ENCODE data around the gene CMIP.

The CMIP gene

DNA sequence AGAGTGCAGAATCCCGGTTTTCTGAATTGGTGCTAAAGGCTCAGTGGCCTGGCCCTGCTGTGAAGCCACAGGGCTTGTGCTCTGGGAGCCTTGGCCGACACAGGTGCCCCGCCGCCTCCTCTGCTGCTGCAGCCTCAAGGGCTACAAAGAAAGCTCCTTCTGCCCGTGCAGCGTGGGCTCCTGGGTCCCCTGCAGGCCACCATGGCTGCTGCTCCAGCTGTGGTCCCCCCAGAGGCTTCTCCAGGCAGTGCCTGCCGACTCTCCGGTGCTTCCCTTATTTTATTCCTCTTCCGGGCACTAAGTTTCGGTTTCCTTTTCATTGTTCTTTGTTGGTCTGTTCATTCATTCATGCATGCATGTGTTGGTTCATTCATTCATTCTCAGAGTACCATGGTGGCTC is 53.1 kb downstream of the CMIP start:
- ChIA-PET POLR2A (no interaction called here), CTCF (no interaction called here)
- DNase-seq (ENCODE audit: extremely low spot score): no peak
- TF ChIP-seq TARDBP (IDR thresholded peaks at IDR 0.05) (no peak), LEF1 (IDR thresholded peaks at IDR 0.05; ENCODE audit: borderline replicate concordance) (no peak), FOXM1 (IDR thresholded peaks at IDR 0.05; ENCODE audit: borderline replicate concordance) (no peak), NFRKB (IDR thresholded peaks at IDR 0.05) (no peak), L3MBTL2 (conservative IDR thresholded peaks at IDR 0.05) (no peak), FOXA1 (IDR thresholded peaks at IDR 0.05) (no peak)
- TF ChIP-seq, protein P1, sequence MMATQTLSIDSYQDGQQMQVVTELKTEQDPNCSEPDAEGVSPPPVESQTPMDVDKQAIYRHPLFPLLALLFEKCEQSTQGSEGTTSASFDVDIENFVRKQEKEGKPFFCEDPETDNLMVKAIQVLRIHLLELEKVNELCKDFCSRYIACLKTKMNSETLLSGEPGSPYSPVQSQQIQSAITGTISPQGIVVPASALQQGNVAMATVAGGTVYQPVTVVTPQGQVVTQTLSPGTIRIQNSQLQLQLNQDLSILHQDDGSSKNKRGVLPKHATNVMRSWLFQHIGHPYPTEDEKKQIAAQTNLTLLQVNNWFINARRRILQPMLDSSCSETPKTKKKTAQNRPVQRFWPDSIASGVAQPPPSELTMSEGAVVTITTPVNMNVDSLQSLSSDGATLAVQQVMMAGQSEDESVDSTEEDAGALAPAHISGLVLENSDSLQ (IDR thresholded peaks at IDR 0.05): no peak

DNA sequence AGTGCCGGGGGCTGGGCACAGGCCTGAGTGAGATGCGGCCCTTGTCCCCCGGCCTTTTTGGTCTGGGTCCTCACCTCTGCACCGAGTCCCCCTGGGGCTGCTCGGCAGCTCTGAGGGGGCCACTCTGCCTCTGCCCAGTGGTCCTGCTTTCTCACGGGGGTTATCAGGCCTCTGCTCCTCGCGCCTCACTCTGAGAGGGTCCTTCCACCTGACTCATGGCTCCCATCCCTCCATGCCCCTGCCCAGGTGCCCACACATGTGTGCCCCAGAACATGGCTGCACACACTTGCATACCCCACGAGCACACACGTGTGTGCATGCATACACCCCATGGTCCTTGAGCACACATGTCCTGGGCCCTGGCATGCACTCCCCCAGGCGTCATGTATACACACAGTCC is 53.7 kb downstream of the CMIP start:
- no peak for TF ChIP-seq SP1 (IDR thresholded peaks at IDR 0.05)
- TF ChIP-seq NFRKB (IDR thresholded peaks at IDR 0.05): no peak
- TF ChIP-seq, protein P1 (IDR thresholded peaks at IDR 0.05): no peak
- TF ChIP-seq TARDBP (IDR thresholded peaks at IDR 0.05): no peak
- no peak for TF ChIP-seq ELF4 (IDR thresholded peaks at IDR 0.05)
- no peak for TF ChIP-seq FOXA1 (IDR thresholded peaks at IDR 0.05)
- TF ChIP-seq ARNT (IDR thresholded peaks at IDR 0.05): no peak
- no peak for TF ChIP-seq FOXM1 (IDR thresholded peaks at IDR 0.05; ENCODE audit: borderline replicate concordance)
- no peak for TF ChIP-seq FOXK2 (IDR thresholded peaks at IDR 0.05)
- no peak for TF ChIP-seq LEF1 (IDR thresholded peaks at IDR 0.05; ENCODE audit: borderline replicate concordance)
- TF ChIP-seq CTBP1 (IDR thresholded peaks at IDR 0.05; ENCODE audit: borderline replicate concordance): no peak
- TF ChIP-seq HDGF (IDR thresholded peaks at IDR 0.05; ENCODE audit: borderline replicate concordance): no peak

DNA sequence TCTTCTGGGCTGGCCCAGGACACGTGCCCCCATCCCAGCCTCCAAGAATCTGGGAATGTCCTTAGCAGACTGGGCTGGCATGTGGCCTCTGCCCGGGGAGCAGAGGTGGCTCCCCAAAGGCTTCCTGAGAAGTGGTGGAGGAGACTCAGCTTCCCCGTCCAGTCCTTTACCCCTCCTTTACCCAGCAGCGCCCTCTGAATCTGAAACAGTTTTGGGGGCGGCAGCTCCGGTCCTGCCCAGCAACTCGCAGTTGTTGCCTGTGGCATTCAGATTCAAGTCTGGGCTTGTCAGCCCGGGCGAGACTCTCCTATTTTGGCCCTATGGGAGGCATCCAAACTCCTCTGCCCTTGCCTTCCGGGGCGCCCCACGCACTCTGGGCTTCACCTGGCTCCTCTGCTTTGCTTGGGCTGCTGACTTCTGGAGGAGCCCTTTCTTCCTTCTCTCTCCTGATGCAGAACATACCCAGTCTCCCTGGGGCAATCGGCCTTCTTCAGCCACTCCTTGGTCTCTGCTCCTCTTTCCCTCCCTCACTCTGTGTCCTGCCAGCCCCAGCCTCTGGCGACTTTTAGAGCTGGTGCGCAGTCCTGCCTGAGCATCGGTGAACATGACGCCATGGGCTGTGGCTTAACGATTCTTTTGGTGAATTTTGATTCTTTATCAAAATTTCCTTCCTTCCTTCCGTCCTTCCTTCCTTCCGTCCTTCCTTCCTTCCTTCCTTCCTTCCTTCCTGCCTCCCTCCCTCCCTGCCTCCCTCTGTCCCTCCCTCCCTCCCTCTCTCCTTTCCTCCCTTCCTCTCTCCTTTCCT is 55.2 kb downstream of the CMIP start:
- ChIA-PET POLR2A (no interaction called here), CTCF (no interaction called here)
- DNase-seq (ENCODE audit: extremely low spot score): no peak
- TF ChIP-seq CTBP1 (IDR thresholded peaks at IDR 0.05; ENCODE audit: borderline replicate concordance) (no peak), BHLHE40 (IDR thresholded peaks at IDR 0.05; ENCODE audit: borderline replicate concordance) (no peak), LEF1 (IDR thresholded peaks at IDR 0.05; ENCODE audit: borderline replicate concordance) (no peak), ARNT (IDR thresholded peaks at IDR 0.05) (no peak), TARDBP (IDR thresholded peaks at IDR 0.05) (no peak), FOXK2 (IDR thresholded peaks at IDR 0.05) (no peak), SP1 (IDR thresholded peaks at IDR 0.05) (no peak), FOXM1 (IDR thresholded peaks at IDR 0.05; ENCODE audit: borderline replicate concordance) (no peak), HDGF (IDR thresholded peaks at IDR 0.05; ENCODE audit: borderline replicate concordance) (no peak), NFRKB (IDR thresholded peaks at IDR 0.05) (no peak), FOXA1 (IDR thresholded peaks at IDR 0.05) (no peak), L3MBTL2 (conservative IDR thresholded peaks at IDR 0.05) (no peak), ZNF384 (IDR thresholded peaks at IDR 0.05) (no peak), SUZ12 (IDR thresholded peaks at IDR 0.05) (no peak), ELF4 (IDR thresholded peaks at IDR 0.05) (no peak)
- TF ChIP-seq, protein P1 (IDR thresholded peaks at IDR 0.05): no peak

More for the DNA sequence above, 53.7 kb downstream of the CMIP start:
- CTCF ChIA-PET: no interaction called here
- POLR2A ChIA-PET: no interaction called here
- DNase-seq (ENCODE audit: extremely low spot score): no peak

DNA sequence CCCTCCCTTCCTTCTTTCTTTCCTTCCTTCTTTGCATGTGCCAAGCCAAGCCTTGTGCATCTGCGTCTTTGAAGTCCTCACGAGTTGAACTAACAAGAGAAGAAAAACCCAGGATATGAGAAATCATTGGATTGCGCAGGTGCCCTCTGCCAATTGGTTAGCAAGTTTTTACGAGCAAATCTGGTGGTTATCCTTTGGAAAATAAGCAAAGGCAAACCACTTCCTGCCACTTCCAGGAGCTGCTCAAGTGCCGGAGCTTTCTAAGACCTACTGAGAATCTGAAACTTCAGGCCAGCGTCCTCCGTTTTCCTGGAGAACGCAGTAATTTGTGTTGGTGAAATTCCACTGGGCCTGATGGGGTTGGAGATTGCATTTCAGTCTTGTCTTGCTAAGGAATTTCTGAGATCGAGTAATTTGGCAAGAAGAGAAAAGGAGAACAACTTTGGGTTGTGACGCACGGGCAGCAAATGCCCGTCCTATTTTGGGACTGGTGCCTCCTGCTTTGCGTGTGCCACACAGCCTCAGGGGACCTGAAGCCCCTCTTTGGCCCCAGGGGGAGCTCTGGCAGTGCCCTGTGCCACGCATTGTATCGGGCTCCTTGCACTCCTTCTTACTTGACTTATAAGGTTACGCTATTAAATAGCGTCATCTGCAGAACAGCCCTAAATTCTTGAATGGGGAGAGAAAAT is 56.4 kb downstream of the CMIP start:
- DNase-seq (ENCODE audit: extremely low spot score): no peak
- ChIA-PET CTCF (no interaction called here), POLR2A (no interaction called here)
- TF ChIP-seq FOXM1 (IDR thresholded peaks at IDR 0.05; ENCODE audit: borderline replicate concordance): no peak
- TF ChIP-seq CTBP1 (IDR thresholded peaks at IDR 0.05; ENCODE audit: borderline replicate concordance): no peak

DNA sequence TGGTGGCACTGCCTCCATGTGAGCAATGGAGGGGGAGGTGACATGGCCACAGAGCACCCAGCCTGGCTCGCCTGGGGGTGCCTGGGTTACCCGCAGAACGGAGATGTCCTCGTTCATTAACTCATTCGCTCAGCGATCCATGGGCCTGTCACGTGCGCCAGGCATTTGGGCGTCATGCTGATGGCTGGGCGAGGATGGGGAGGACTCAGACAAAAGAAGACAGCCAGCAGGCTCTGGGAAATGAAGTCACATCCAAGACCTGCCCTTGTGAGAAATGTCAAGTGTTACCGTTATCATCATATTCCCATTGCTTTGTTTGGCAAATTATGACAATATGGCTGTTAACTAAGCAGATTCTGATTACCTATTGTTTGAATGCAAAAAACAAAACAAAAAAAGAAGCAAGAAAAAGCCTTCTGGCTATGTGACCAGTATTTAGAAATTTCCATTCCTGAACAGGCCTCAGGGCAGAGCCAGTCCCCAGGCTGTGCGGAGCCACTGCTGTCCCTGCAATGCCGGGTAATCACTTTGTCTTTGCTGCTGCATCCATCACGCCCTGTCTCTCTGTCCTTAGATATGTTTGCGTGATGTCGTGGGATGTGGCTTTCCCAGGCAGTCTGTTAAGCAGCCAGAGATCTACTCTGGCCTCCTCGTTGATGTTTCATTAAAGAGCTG is 57.9 kb downstream of the CMIP start:
- no peak for DNase-seq (ENCODE audit: extremely low spot score)
- TF ChIP-seq CTBP1 (IDR thresholded peaks at IDR 0.05; ENCODE audit: borderline replicate concordance): no peak
- no peak for TF ChIP-seq ELF4 (IDR thresholded peaks at IDR 0.05)
- TF ChIP-seq ARNT (IDR thresholded peaks at IDR 0.05): no peak
- no peak for TF ChIP-seq BHLHE40 (IDR thresholded peaks at IDR 0.05; ENCODE audit: borderline replicate concordance)
- no peak for TF ChIP-seq SUZ12 (IDR thresholded peaks at IDR 0.05)
- TF ChIP-seq SP1 (IDR thresholded peaks at IDR 0.05): no peak
- TF ChIP-seq, protein P1 (IDR thresholded peaks at IDR 0.05): no peak
- no peak for TF ChIP-seq LEF1 (IDR thresholded peaks at IDR 0.05; ENCODE audit: borderline replicate concordance)
- no peak for TF ChIP-seq FOXA1 (IDR thresholded peaks at IDR 0.05)
- no peak for TF ChIP-seq FOXK2 (IDR thresholded peaks at IDR 0.05)
- ChIA-PET POLR2A (no interaction called here), CTCF (no interaction called here)
